Measurements from ENCODE around the gene TMEM221. TPM values are rescaled to one million over a fixed set of nuclear protein-coding genes. Genes with fewer than 3 reads are reported as not detected.

TMEM221 gene
- total and polyA plus RNA-seq, 9 of the 15 experiments (the other 6 are each of a cell fraction or from before 2014, with no cell fraction given) = 0.06 to 0.35 TPM; not detected in 7

DNA sequence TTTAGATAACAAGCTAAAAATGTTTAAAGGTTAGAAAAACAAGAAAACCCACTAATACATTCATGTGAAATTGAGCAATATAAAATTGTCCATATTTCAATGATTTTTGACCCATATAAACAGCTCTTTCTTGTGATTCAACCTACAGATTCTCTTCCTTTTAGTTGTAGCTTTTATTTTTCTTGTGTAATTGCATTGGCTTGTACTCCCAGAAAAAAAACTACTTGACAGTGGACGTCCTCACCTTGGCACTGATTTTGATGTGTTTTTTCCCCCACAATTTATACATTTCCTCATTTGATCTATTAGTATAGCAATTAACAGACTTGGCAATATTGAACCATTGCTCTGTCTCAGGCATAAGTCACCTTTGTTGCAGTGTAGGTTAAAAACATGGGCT is 59.2 kb downstream of the TMEM221 start (continued):
- TF ChIP-seq TRIM28 (IDR thresholded peaks at IDR 0.05) = 0 out of 2 replicates have a peak, but pooled peaks have one; percentile 29
- no peak for TF ChIP-seq WHSC1 (IDR thresholded peaks at IDR 0.05; ENCODE audit: low read length)
- TF ChIP-seq, protein P1, sequence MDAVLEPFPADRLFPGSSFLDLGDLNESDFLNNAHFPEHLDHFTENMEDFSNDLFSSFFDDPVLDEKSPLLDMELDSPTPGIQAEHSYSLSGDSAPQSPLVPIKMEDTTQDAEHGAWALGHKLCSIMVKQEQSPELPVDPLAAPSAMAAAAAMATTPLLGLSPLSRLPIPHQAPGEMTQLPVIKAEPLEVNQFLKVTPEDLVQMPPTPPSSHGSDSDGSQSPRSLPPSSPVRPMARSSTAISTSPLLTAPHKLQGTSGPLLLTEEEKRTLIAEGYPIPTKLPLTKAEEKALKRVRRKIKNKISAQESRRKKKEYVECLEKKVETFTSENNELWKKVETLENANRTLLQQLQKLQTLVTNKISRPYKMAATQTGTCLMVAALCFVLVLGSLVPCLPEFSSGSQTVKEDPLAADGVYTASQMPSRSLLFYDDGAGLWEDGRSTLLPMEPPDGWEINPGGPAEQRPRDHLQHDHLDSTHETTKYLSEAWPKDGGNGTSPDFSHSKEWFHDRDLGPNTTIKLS (IDR thresholded peaks at IDR 0.05; ENCODE audit: borderline replicate concordance, low read depth) = no peak
- TF ChIP-seq ZNF398 (CRISPR knock-in tag; IDR thresholded peaks at IDR 0.05) = no peak
- TF ChIP-seq CBX3 (IDR thresholded peaks at IDR 0.05; ENCODE audit: borderline replicate concordance in 1 of 2, low read length in 2 of 2) = peak in 1 of 2 experiments; percentile 40; a peak in 1 of 3 replicates
- no peak for TF ChIP-seq SPI1 (IDR thresholded peaks at IDR 0.05; ENCODE audit: borderline replicate concordance, low read depth, low read length)
- TF ChIP-seq OTX1 (CRISPR knock-in tag; IDR thresholded peaks at IDR 0.05) = no peak
- TF ChIP-seq HES1 (IDR thresholded peaks at IDR 0.05; ENCODE audit: low read depth) = no peak
- TF ChIP-seq RBM25 (IDR thresholded peaks at IDR 0.05; ENCODE audit: low read depth, low read length, severe bottlenecking) = peak; percentile 58

Data from K562 (cell line).